Measurements from ENCODE around the gene USP47. TPM values are rescaled to one million over a fixed set of nuclear protein-coding genes. Genes with fewer than 3 reads are reported as not detected.

USP47 gene
- total RNA-seq, 1 donor from 2014 or later: 71.7 TPM

DNA sequence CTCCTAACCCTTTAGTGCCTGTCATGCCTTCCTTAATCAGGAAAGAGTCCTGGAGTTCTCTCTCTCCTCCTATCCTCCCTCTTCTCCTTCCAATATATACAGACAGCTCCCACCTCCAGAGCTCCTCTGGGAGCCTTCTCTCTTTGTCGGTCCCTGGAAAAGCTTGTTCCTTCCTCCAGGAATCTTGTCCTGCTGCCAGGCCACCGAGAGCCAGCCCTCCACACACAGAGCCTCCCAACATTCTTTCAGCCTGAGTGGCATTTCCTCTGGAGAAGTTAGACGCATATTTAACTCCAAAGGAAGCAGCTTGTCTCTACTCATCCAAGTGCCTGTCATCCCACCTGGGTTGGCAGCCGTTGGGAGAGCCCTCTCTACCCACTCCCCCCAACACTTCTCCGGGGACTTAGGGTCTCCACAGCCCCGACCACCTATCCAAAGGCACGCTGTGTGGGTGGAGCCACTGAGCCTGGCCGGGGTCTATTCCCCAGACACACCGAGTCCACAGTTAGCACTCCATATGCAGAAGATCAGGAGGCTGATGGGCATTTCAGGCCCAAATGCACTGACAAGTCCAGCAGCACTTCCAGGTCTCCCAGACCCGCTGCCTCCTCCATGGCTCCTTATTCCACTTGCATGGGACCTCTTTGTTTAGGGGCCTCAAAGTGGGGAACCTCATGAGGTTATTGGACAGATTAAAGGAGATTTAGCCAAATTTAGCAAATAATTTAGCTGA is 135.6 kb downstream of the USP47 start:
- Histone ChIP-seq H3F3A (ENCODE audit: low read depth) (no peaks in the 10 kb centered on the region), H3K4me2 (no peak overlapping the region), H3K4me3 (no peak overlapping the region), H3K36me3 (no peaks in the 10 kb centered on the region), H3K79me2 (ENCODE audit: low read depth) (no peaks in the 10 kb centered on the region), H3K27ac (no peak overlapping the region), H3K27me3 (no peaks in the 10 kb centered on the region), H3K9me3 (ENCODE audit: low read depth) (no peaks in the 10 kb centered on the region), H2AFZ (replicated peaks) (no peak overlapping the region), H3K9ac (no peak overlapping the region), H3K4me1 (peaks cover 16% of the 10 kb centered on the region), H4K20me1 (ENCODE audit: low read depth) (no peaks in the 10 kb centered on the region)
- Mint-ChIP-seq H3K27ac (peak overlapping the region; percentile 96), H3K36me3 (peaks cover 22% of the 10 kb centered on the region), H3K27me3 (ENCODE audit: insufficient read depth, low read depth) (peaks cover 7% of the 10 kb centered on the region), H3K4me3 (no peak overlapping the region), H3K4me1 (peaks cover 78% of the 10 kb centered on the region), H3K9me3 (peaks cover 7% of the 10 kb centered on the region)
- TF ChIP-seq EZH2 (IDR thresholded peaks at IDR 0.05): no peak
- TF ChIP-seq, protein P1, sequence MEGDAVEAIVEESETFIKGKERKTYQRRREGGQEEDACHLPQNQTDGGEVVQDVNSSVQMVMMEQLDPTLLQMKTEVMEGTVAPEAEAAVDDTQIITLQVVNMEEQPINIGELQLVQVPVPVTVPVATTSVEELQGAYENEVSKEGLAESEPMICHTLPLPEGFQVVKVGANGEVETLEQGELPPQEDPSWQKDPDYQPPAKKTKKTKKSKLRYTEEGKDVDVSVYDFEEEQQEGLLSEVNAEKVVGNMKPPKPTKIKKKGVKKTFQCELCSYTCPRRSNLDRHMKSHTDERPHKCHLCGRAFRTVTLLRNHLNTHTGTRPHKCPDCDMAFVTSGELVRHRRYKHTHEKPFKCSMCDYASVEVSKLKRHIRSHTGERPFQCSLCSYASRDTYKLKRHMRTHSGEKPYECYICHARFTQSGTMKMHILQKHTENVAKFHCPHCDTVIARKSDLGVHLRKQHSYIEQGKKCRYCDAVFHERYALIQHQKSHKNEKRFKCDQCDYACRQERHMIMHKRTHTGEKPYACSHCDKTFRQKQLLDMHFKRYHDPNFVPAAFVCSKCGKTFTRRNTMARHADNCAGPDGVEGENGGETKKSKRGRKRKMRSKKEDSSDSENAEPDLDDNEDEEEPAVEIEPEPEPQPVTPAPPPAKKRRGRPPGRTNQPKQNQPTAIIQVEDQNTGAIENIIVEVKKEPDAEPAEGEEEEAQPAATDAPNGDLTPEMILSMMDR (IDR thresholded peaks at IDR 0.05): no peak
- TF ChIP-seq EZH2phosphoT487 (IDR thresholded peaks at IDR 0.05): no peak
- DNase-seq (ENCODE audit: low spot score): no peak

DNA sequence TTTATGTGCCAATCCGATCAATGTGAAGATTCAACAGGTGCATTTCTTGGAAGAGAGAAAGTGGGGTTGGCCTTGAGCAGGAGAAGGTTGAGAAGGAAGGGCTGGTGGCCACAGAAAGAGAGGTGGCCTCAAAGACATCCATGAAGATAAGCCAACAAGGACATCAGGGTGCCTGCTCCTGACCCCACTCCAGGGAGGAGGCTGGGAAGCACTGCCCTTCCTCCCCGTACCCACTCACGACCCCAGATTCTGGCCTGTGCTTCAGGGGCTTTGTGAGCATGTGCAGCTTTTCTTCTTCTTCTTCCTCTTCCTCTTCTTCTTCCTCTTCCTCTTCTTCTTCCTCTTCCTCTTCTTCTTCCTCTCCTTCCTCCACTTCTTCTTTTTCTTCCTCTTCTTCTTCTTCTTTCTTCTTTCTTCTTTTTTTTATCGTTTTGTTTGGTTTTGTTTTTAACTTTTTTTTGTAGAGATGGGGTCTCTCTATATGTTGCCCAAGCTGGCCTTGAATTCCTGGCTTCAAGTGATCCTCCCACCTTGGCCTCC is 136.4 kb downstream of the USP47 start:
- Mint-ChIP-seq H3K9me3 (peaks cover 7% of the 10 kb centered on the region), H3K4me1 (peaks cover 70% of the 10 kb centered on the region), H3K36me3 (peaks cover 25% of the 10 kb centered on the region), H3K27ac (no peak overlapping the region), H3K27me3 (ENCODE audit: insufficient read depth, low read depth) (peaks cover 5% of the 10 kb centered on the region), H3K4me3 (no peak overlapping the region)
- no peak overlapping the region for H2AFZ ChIP-seq (replicated peaks)
- H3K9ac ChIP-seq: no peak overlapping the region
- peaks cover 11% of the 10 kb centered on the region for H3K4me1 ChIP-seq
- no peaks in the 10 kb centered on the region for H3K36me3 ChIP-seq
- no peaks in the 10 kb centered on the region for H3K9me3 ChIP-seq (ENCODE audit: low read depth)
- no peaks in the 10 kb centered on the region for H3K79me2 ChIP-seq (ENCODE audit: low read depth)
- no peaks in the 10 kb centered on the region for H3F3A ChIP-seq (ENCODE audit: low read depth)
- no peaks in the 10 kb centered on the region for H3K27me3 ChIP-seq
- H3K4me3 ChIP-seq: no peak overlapping the region
- no peak for DNase-seq (ENCODE audit: low spot score)
- no peak overlapping the region for H3K27ac ChIP-seq
- no peak for TF ChIP-seq EZH2 (IDR thresholded peaks at IDR 0.05)
- no peak for TF ChIP-seq EZH2phosphoT487 (IDR thresholded peaks at IDR 0.05)
- TF ChIP-seq, protein P1 (IDR thresholded peaks at IDR 0.05): no peak
- no peaks in the 10 kb centered on the region for H4K20me1 ChIP-seq (ENCODE audit: low read depth)
- no peak overlapping the region for H3K4me2 ChIP-seq

DNA sequence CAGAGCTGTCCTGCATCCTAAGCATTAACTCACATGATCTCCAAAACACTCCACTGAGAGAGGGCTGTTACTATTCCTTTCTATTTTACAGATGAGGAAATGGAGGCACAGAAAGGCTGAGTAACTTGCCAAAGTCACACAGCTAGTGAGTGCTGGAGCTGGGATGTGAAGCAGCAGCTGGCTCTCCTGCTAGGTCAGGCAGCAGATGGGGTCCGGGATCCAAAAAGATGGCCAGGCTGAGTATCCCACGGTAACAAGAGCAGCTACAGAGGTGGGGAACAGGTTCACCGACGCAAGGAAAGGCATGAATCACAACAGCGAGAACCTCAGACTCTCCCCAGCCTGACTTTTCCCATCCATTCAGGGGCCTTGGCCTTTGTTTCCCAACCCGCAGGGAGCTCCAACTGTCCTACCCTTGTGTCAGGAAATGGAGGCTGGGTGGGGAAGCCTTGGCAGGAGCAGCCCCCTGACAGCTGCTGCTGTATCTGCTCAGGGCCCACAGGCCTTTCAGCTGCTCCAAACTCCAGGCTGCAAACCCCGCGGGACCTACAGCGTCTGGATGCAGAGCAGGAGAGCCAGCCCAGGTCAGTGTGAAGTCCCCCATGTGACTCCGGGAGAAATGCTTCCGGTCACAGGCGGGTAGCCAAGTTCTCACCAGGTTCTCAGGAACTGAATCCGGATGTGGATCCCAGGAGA is 137.2 kb downstream of the USP47 start:
- H3K36me3 Mint-ChIP-seq: peaks cover 26% of the 10 kb centered on the region
- no peak overlapping the region for H3K4me3 ChIP-seq
- peak overlapping the region; percentile 97 for H3K27ac Mint-ChIP-seq
- DNase-seq (ENCODE audit: low spot score): no peak
- no peak overlapping the region for H3K4me3 Mint-ChIP-seq
- no peaks in the 10 kb centered on the region for H3F3A ChIP-seq (ENCODE audit: low read depth)
- H3K27me3 ChIP-seq: no peaks in the 10 kb centered on the region
- no peak overlapping the region for H3K9ac ChIP-seq
- H3K36me3 ChIP-seq: no peaks in the 10 kb centered on the region
- H3K9me3 Mint-ChIP-seq: peaks cover 7% of the 10 kb centered on the region
- peaks cover 62% of the 10 kb centered on the region for H3K4me1 Mint-ChIP-seq
- TF ChIP-seq EZH2phosphoT487 (IDR thresholded peaks at IDR 0.05) (no peak), EZH2 (IDR thresholded peaks at IDR 0.05) (no peak)
- TF ChIP-seq, protein P1 (IDR thresholded peaks at IDR 0.05): no peak
- H3K4me2 ChIP-seq: no peak overlapping the region
- no peak overlapping the region for H3K27ac ChIP-seq
- H3K27me3 Mint-ChIP-seq (ENCODE audit: insufficient read depth, low read depth): peaks cover 5% of the 10 kb centered on the region
- H2AFZ ChIP-seq (replicated peaks): no peak overlapping the region
- H3K9me3 ChIP-seq (ENCODE audit: low read depth): no peaks in the 10 kb centered on the region
- H3K79me2 ChIP-seq (ENCODE audit: low read depth): no peaks in the 10 kb centered on the region
- no peaks in the 10 kb centered on the region for H4K20me1 ChIP-seq (ENCODE audit: low read depth)
- peaks cover 11% of the 10 kb centered on the region for H3K4me1 ChIP-seq

Measured in neural progenitor cell (in vitro differentiated cells).